HG03469 (cell line): ENCODE measurements around the gene COBLL1.

ENCODE experiments used
- ATAC-seq: cut with Tn5 transposase; IDR thresholded peaks from one replicate; pipeline ENCODE4 v1.9.1; 2021; ENCODE audit warnings: mild to moderate bottlenecking, moderate library complexity, moderate number of reproducible peaks; ENCODE audit not compliant: unreplicated experiment

Gene COBLL1

DNA sequence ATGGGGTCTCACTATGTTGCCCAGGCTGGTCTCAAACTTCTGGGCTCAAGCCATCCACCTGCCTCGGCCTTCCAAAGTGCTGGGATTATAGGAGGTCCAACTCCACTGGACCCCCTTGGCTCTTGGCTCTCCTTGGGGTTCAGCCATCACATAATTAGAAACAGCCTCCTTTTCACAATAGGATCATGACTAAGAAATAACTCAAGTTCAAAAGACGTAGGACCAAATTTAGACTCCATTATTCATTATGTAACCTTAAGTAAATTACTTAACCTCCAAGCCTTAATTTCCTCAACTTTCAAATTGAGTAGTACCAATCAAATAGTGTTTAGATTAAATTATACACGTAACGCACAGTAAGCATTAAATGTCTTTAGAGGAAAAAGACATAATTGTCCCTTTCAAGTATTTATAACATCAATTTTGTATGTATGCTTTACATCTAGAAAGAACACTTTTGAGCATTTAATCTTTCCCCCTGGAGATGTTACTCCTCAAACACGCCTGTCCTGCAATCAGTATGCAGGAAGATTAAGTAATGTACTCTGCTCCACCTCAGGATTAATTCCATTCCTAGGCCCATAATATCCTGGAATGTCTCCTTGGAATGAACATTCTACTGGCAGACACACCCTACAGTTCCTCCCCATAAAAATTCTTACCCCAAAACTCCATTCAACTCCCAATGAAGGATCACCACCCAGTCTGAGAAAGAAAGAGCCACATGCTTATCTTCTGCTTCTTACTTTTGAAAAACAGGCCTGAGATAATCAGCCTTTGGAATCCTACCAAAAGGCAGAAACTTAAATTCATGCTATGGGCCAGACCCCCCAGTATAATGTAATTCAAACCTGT is 49.1 kb downstream of the COBLL1 start:
- no peak for ATAC-seq

DNA sequence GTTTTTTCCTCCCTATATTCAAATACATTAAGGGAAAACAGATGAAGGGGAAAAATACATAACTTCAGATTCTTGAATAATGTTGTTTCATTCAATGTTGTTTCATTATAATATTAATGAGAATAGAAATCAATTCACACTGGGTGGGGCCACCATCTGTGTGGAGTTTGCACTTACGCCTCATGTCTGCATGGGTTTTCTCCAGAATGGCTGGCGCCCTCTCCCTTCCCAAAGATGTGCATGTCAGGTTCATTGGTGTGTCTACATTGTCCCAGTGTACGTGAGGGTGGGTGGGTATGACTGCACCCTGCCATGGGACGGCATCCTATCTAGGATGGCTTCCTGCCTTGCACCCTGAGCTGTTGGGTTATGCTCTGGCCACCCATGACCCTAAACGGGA is 51.7 kb downstream of the COBLL1 start:
- no peak for ATAC-seq

DNA sequence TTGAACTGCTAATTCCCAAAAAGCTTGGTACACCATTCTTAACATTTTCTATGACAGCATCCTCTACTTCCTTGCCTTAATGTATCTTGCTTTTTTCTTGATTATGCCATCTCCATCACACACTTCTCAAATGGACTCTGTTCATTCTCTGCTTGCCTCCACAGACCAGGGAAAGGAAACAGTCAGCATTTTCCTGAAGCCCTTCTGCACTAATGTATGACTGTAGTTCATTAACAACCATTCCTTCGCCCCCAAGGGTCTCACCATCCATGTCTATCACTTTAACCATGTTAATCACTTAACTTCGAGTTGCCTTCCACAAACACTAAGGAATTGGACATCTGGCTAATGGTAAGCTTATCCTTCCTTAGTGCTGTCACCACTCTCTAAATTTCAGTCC is 54.8 kb downstream of the COBLL1 start:
- ATAC-seq = no peak

DNA sequence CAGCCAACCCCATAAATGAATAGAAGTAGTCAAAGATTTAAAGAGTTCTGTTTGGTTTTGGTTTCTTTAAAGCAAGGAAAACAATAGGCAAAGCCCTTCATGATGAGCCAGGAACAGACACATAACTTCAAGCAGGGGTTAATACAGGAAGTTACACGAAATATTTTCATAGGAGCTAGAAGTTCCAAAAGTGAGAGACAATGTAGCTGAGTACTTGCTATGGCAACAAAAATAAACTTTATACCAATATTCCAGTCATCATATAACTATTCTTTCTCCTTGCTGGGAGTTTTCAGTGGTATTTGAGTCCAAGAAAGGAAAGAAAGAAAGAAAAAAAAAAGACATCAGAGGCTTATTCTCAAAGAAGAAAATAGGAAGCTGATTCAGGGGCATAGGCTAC is 56.2 kb downstream of the COBLL1 start:
- ATAC-seq = no peak

DNA sequence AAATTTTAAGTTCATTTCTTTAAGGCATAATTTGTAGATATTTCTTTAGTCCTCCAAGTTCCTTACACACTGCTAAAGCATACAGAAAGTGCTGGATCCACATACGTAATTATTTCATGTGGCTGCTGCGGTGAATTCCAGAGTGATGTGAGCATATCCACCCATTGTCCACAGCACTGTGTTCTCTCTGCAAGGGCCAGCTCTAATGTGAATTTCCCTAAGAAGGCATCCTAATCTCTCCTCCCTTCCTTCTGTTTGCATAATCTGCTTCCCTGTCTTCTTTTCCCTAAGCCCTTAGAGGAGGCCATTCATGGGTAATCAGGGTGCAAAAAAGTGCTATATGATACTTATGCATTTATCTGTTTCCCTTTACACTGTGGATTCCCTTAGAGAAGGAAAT is 57.2 kb downstream of the COBLL1 start:
- no peak for ATAC-seq

DNA sequence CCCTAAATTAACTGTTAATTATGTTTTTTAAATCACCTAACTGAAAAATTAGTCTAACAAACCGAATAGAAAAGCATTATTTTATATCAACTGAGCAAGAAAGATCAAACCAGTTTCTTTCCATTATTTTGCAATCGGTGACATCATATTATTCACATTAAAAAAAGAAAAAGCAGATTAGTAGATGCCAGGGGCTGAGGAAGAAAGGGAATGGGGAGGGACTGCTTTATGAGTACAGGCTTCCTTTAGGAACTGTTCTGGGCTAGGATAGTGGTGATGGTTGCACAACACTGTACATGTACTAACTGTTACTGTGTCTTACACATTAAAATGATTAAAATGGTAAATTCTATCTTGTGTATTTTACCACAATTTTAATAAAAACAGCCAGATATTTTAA is 59.3 kb downstream of the COBLL1 start:
- no peak for ATAC-seq

DNA sequence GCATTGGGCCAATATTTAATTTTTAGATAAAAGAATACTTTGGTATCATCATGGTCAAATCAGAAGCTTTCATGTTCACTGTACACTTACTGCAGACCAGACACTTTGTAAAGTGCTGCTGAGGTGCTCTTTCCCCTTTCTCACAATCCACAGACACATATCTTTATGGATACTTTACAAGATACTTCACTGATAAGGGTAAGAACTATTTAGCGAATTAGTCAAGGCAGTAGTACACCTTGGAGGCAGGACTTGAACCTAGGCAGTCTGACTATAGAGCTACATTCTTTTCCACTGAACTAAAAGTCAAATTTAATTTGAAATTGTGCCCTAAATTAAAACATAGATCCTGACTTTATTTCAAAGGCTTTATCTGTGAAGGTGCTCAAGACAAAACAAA is 60.2 kb downstream of the COBLL1 start:
- no peak for ATAC-seq

DNA sequence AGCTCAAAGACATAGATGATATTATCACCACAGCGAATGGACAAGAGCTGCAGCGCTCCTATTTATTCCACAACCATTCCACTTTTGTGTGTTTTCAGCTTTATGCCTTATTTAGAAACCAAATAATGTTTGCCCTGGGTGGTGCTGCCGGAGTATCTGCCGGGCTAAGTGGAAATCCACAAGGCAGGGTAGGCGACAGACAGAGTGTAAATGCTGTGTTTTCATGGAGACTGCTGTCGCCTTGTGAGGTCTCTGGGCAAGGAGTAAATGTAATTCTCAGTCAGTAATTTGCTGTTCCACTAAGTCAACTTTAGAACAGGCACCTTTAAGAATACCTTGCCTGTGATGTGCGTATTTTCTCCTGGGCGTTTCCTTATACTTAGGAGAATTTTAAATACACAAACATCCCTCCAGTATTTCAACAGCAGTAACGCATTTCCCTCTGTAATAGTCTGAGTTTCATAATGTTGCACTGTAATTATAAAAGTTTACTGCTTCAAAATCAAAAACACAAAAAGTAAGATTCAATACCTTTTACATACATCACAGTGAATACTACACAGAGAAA is 60.9 kb downstream of the COBLL1 start:
- ATAC-seq = no peak

DNA sequence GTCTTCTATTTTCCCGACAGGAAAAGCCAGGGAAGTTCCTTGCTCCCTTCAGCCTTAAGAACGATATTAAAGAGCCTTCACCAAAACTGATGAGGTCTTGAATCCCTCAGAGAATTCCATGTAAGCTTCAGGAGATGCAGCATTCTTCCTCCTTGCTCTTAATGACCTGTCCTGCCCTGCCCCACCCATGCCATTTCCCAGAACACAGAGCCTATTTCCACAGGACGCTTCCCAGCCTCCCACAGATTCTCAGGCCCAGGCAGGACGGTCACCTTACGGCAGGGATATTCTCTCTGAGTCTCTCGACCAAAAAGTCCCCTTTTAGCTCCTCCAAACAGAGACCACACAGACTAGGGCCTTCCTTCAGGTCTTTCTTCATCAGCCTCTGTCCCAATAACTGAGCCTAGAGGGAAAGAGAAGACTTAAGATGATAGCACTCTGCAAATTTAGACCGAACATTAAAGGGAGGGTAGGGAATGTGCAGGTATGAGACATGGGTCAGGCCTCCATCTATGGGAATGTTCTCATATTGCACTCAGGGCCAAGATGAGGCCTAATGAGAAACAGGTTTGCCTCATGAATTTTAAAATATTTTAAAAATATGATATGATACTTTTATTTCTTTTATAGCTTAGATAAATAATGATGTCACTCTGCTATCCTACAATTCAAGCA is 62.1 kb downstream of the COBLL1 start:
- ATAC-seq = no peak

DNA sequence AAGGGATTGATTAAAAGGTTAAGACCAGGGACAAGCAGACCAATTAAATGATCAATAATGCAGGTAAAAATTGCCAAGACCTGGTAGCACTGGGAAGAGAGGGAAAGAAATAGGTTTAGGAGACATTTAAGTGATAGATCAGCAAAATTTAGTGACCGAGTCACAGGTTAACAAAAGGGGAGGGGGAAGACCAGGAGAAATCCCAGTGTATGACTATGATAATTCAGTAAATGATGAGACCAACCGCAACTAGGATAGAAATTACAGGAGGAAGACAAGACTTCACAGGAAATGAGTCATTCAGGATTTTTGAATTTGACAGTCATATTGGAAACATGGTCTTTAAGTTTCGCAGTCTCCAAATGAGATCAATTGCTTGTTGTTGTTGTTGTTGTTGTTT is 62.9 kb downstream of the COBLL1 start:
- ATAC-seq = no peak

DNA sequence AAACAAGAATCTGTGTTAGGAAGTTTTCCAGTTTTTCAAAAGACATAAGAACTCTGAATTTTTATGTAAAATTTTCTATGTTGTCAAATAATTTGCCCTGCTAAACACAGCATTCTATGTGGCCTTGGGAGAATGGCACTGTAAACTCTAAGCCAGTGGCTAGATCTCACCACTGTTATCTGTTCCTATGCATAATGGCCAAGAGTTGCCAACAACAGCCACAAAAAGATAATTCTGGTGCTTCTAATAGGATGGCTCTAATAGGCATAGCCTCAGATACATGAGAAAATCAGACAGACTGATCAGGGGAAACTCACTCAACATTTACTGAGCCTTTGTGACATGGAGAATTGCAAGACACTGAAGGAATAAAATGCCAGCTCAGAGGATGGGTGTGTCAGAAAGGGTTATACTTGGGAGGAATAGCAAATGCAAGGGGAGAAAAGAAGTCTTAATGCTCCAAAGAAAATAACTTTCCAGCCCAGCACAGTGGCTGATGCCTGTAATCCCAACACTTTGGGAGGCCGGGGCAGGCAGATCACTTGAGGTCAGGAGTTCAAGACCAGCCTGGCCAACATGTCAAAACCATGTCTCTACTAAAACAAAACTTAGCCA is 63.7 kb downstream of the COBLL1 start:
- ATAC-seq = no peak

DNA sequence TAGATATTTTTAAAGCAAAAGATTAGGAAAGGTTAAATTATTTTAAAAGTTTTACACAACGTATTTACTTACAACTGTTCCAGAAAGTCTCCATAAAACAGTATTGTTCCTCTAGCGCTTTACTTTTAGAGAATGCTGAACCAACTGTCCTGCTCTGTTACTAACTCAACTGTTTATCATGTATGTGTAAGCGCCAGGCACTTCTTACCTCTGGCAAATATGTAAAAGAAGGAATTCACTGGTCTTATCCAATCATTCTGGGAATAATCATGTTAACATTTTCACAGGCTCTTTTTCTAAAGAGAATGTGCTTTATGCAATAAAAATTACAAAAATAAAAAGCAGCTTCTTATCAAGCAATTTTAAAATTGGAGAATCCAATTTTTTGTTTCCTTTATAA is 68.0 kb downstream of the COBLL1 start:
- no peak for ATAC-seq

DNA sequence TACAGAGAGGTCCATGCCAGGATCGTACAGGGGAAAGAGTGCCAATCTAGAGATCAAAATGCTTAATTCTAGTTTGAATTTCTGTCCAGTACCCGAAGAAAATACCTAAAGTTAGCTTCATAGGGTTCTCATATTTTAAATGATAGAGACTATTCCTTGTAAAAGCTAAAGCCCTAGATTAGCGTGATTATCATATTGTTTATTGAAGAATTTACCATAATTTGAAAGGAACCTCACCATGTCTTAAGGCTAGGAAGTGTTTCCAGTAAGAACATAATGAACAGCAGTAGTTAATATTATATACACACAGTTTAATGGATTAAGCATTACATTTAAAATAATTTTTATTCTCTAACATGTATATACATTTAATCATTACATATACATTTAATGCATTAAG is 68.5 kb downstream of the COBLL1 start:
- no peak for ATAC-seq

DNA sequence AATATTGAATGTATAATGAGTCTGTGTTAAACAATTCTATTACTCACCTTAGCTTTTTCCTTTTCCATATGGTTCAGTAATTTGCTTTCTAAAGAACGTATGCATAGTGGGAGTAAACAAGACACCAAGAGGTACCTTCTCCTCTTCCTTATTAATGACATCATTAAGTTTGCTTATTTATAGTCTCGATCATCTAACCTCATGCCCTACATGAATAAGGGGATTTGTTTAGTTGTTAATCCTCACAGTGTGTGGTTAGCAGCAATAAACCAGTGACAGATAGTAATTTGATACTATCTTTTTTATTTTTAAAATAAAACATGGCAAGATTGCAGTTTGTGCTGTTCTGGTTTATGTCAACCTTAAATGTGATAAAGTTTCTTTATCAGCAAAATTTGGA is 69.7 kb downstream of the COBLL1 start:
- no peak for ATAC-seq

DNA sequence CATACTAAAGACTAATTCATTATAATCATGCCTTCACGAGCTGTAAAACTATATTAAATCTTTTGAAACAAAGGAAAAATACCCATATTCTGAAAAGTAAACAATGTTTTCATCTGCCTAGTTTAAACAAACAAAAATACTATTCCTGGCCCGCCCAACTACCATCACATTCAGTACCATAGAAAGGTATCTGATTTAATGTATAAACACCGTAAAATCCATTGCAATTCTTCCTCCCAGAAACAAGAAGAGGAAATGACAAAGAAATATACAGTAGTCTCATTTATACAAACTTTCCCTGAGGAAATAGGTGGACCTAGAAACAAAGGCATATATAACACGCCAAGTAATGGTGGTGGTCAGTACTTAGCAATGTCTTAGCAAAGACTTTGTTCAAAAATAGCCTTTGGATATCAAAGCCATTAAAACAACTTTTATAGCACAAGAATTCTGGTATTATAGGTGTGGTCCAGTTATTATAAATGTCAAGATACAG is 71.2 kb downstream of the COBLL1 start:
- ATAC-seq = no peak

DNA sequence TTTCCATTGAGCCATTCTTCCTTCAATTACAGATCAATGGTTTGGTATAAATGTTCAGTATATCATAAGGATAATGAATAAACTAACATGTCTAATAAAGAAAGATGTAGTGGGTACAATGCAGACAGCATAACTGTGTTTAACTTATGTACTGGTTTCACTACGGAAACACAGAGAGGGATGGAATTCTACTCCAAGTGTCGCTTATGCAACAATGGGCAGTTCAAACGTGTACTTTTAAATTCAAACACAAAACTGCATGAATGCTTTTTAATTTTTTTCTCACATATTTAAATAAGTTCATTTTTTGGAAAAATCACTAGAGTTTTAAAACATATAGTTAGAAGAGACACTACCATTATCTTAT is 74.7 kb downstream of the COBLL1 start:
- ATAC-seq = no peak

DNA sequence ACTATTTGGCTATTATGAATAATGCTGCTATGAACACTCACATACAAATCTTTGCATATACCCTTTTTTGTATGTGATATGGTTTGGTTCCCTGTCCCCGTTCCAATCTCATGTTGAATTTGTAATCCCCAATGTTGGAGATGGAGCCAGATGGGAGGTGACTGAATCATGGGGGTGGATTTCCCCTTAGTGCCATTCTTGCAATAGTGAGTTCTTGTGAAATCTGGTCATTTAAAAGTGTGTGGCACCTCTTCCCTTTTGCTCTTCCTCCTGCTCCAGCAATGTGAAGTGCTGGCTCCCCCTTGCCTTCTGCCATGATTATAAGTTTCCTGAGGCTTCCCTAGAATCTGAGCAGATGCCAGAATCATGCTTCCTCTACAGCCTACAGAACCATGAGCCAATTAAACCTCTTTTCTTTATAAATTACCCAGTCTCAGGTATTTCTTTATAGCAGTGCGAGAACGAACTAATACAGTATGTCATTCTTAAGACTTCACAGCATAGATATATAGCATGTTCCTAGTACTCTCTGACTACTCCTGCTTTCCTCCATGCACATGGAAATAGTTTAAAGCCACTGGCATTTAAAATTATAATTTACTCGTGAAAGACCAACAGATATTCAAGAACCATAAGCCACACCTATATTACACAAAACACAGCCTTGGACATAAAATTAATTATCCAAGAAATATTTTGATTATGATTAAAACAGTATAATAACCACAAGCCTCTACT is 75.2 kb downstream of the COBLL1 start:
- ATAC-seq = no peak

DNA sequence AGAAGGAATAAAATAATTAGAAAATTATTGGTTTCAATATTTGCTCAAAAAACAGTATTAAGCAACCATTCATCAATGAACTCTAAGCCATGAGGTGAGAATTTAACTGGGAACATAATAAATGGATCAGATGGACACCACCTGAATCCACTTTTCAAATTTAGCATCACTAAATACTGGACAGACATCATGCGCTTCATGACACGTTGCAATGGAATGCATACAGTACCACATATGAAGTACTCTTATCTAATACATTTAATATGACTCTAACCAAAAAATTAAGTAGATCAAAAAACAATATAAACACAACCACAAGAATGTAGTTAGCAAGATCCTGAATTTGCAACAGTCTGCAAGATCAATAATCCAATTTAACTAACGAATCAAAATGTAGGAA is 76.6 kb downstream of the COBLL1 start:
- ATAC-seq = no peak

DNA sequence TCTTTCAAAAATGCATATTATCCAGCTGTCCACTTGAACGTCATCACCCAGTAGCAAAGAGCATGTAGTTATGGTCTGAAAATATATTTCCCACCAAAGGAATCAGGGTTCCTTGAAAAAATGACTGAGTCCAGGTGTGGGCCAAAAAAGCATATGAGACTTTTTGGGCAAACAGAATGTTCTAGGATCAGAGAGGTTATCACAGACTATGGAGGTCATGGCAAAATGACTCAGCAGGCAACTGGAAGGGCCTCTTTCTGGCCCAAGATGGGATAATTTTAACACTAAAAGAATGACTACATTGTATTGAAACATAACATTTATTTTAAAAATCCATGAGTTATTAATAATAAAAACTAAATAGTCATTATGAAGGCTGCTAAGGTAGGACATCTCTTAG is 77.1 kb downstream of the COBLL1 start:
- no peak for ATAC-seq

DNA sequence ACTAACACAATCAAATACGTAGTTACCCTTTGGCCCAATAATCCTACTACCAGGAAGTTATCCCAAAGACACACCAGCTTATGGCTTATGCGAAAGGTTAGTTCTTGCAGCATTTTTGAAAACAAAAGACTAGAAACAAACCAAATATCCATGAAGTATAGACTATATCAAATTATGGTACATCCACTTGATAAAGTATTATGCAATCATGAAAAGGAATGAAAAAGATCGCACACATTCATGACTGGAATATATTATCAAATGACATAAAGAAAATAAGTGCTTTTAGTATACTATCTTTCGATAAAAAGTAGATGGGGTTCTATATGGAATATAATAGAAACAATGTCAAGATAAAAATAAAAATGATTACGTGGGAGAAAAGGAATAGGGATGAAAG is 78.2 kb downstream of the COBLL1 start:
- ATAC-seq = no peak
